ENCODE results near the gene LST1. TPM values are rescaled to one million over a fixed set of nuclear protein-coding genes. Genes with fewer than 3 reads are reported as not detected.
A peak's percentile ranks its signal among the peaks of the same experiment; 100 is the strongest.

The LST1 gene
- total and polyA plus RNA-seq, 2 donors (not counting 1 experiment from before 2014, with no cell fraction given), result 7.4 to 30.5 TPM

DNA sequence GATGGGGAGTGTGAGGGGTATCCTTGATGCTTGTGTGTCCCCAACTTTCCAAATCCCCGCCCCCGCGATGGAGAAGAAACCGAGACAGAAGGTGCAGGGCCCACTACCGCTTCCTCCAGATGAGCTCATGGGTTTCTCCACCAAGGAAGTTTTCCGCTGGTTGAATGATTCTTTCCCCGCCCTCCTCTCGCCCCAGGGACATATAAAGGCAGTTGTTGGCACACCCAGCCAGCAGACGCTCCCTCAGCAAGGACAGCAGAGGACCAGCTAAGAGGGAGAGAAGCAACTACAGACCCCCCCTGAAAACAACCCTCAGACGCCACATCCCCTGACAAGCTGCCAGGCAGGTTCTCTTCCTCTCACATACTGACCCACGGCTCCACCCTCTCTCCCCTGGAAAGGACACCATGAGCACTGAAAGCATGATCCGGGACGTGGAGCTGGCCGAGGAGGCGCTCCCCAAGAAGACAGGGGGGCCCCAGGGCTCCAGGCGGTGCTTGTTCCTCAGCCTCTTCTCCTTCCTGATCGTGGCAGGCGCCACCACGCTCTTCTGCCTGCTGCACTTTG, 10.7 kb upstream of the LST1 start, which contains the start of gene TNF:
Gene TNF, plus strand, starts transcription at position 231 of the 567 bp plus-strand sequence. Its CDS starts 177 bp downstream, at position 408.
- Mint-ChIP-seq H3K27me3 (no peaks in the 10 kb centered on the region), H3K9me3 (ENCODE audit: insufficient read depth) (no peaks in the 10 kb centered on the region), H3K4me3 (peak within 1 kb of the TSS; percentile 89), H3K4me1 (peaks cover 94% of the 10 kb centered on the region), H3K27ac (peak within 1 kb of the TSS; percentile 93)
- Histone ChIP-seq H3K9me3 (ENCODE audit: control extremely low read depth in 1 of 3, control insufficient read depth in 2 of 3, insufficient read depth in 1 of 3, low read length in 2 of 3) (no peaks in the 10 kb centered on the region), H3K79me2 (ENCODE audit: control insufficient read depth, insufficient read depth, low read length) (peaks cover 93% of the 10 kb centered on the region), H3K36me3 (replicated peaks in 1 of 2; ENCODE audit: control extremely low read depth in 1 of 2, control insufficient read depth in 1 of 2, extremely low read depth in 1 of 2, insufficient read depth in 2 of 2, low read length in 1 of 2) (peaks cover 2 to 29% of the 10 kb centered on the region in 2 experiments), H4K20me1 (ENCODE audit: control insufficient read depth, insufficient read depth, low read length, poor library complexity, severe bottlenecking) (peaks cover 19% of the 10 kb centered on the region), H3K4me1 (ENCODE audit: control insufficient read depth in 2 of 2, insufficient read depth in 2 of 2, low read length in 2 of 2) (peaks cover 80 to 99% of the 10 kb centered on the region in 2 donors), H3K4me2 (replicated peaks; ENCODE audit: low read depth, low read length, poor library complexity, severe bottlenecking) (peak within 1 kb of the TSS; percentile 88), H3K4me3 (ENCODE audit: control extremely low read depth in 1 of 5, extremely low read depth in 1 of 5, insufficient read depth in 1 of 5, low read depth in 2 of 5, low read length in 4 of 5) (peak within 1 kb of the TSS; percentile 74 to 87 (median 77)), H3K27me3 (replicated peaks in 1 of 4; ENCODE audit: control extremely low read depth in 1 of 4, control insufficient read depth in 3 of 4, insufficient read depth in 4 of 4, low read length in 3 of 4) (no peaks in the 10 kb centered on the region), H3K9ac (ENCODE audit: low read length) (peak within 1 kb of the TSS; percentile 74), H3K27ac (ENCODE audit: low read length in 2 of 2) (peak within 1 kb of the TSS; percentile 77 to 89), H2AFZ (ENCODE audit: insufficient read depth, low read depth, low read length, poor library complexity, severe bottlenecking) (peak within 1 kb of the TSS; percentile 36)
- intact Hi-C loops (cut with micrococcal nuclease), result no loop called here
- DNase-seq (peak; percentile 84), ATAC-seq (ENCODE audit: low read depth) (peak; percentile 40)
- 0% methylated on average over 15 of the region's 19 CpGs for WGBS (ENCODE audit: insufficient coverage)
- POLR2A ChIA-PET, result interaction anchor here (1.1 to 42.6 kb wide), 3 partner anchors 9 to 34 kb away, joined by 4 to 1450 read pairs (median 1450); partner anchors contain the start of genes ATP6V1G2, DDX39B, LST1 and LTA
- CTCF ChIA-PET, result interaction anchor here (1.5 to 35.3 kb wide), 5 partner anchors 8 to 152 kb away, joined by 4 to 2241 read pairs (median 22); partner anchors contain the start of genes ATP6V1G2, LST1, LTA and LTB
- no peak for TF ChIP-seq EZH2 (IDR thresholded peaks at IDR 0.05; ENCODE audit: borderline replicate concordance, insufficient read depth, low read depth, low read length, poor library complexity, severe bottlenecking)
- TF ChIP-seq, protein P1, sequence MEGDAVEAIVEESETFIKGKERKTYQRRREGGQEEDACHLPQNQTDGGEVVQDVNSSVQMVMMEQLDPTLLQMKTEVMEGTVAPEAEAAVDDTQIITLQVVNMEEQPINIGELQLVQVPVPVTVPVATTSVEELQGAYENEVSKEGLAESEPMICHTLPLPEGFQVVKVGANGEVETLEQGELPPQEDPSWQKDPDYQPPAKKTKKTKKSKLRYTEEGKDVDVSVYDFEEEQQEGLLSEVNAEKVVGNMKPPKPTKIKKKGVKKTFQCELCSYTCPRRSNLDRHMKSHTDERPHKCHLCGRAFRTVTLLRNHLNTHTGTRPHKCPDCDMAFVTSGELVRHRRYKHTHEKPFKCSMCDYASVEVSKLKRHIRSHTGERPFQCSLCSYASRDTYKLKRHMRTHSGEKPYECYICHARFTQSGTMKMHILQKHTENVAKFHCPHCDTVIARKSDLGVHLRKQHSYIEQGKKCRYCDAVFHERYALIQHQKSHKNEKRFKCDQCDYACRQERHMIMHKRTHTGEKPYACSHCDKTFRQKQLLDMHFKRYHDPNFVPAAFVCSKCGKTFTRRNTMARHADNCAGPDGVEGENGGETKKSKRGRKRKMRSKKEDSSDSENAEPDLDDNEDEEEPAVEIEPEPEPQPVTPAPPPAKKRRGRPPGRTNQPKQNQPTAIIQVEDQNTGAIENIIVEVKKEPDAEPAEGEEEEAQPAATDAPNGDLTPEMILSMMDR (IDR thresholded peaks at IDR 0.05), result no peak

Measured in B cell (primary cell).